Caco-2 (cell line): ENCODE results near the gene FLT4. TPM values are rescaled to one million over a fixed set of nuclear protein-coding genes. Genes with fewer than 3 reads are reported as not detected.

Source experiments
- BruUV-seq: library from RNA; stranded (reverse); fragments of 400-500 nt; replicated peaks from 2 replicates; lab custom pipeline; 2021; lab: Mats Ljungman, UMichigan
- CTCF ChIA-PET: fragments of 300-600 bp; sonication (Branson Sonifier 250); formaldehyde crosslinking; loops from one replicate; lab custom pipeline; 2022; ENCODE audit warnings: antibody characterized with exemption; lab: Charles Lee
- POLR2A ChIA-PET: fragments of 300-600 bp; sonication (Branson Sonifier 250); formaldehyde crosslinking; loops from one replicate; lab custom pipeline; 2022; ENCODE audit warnings: antibody characterized with exemption; lab: Charles Lee
- DNase-seq, 2 experiments: peaks; one replicate each; pipeline versions ENCODE4 v3.0.0 to v3.0.0-alpha.2; 2020 to 2022
- H3K27me3 ChIP-seq: replicated peaks from 2 replicates; pipeline ENCODE4 v1.6.0; 2011; ENCODE audit warnings: low read length; ENCODE audit not compliant: control insufficient read depth, insufficient read depth
- H3K36me3 ChIP-seq: 2 replicates; pipeline ENCODE4 v1.5.1; 2011; ENCODE audit warnings: low read length; ENCODE audit not compliant: control insufficient read depth, insufficient read depth
- H3K4me1 ChIP-seq: fragments of 250-450 bp; sonication (Bioruptor Pico); 2 replicates; pipeline ENCODE4 v1.5.1; 2020; ENCODE audit warnings: mild to moderate bottlenecking
- H3K4me3 ChIP-seq: 2 replicates; pipeline ENCODE4 v1.5.1; 2011; ENCODE audit warnings: low read depth, mild to moderate bottlenecking, control low read depth, low read length
- H3K9me3 ChIP-seq: fragments of 250-450 bp; sonication (Bioruptor Pico); 2 replicates; pipeline ENCODE4 v1.5.1; 2020; ENCODE audit warnings: mild to moderate bottlenecking, moderate library complexity
- H3K27ac Mint-ChIP-seq: one replicate; pipeline ENCODE4 v1.8.0; 2022; ENCODE audit warnings: mixed read lengths; ENCODE audit not compliant: unreplicated experiment
- H3K27me3 Mint-ChIP-seq: one replicate; pipeline ENCODE4 v1.8.0; 2022; ENCODE audit warnings: mixed read lengths; ENCODE audit not compliant: insufficient read depth, unreplicated experiment
- H3K36me3 Mint-ChIP-seq: one replicate; pipeline ENCODE4 v1.8.0; 2022; ENCODE audit warnings: mild to moderate bottlenecking, mixed read lengths; ENCODE audit not compliant: insufficient read depth, unreplicated experiment
- H3K4me1 Mint-ChIP-seq: one replicate; pipeline ENCODE4 v1.8.0; 2022; ENCODE audit warnings: low read depth, mixed read lengths; ENCODE audit not compliant: unreplicated experiment
- H3K4me3 Mint-ChIP-seq: one replicate; pipeline ENCODE4 v1.8.0; 2022; ENCODE audit warnings: mild to moderate bottlenecking, moderate library complexity, mixed read lengths; ENCODE audit not compliant: unreplicated experiment
- H3K9me3 Mint-ChIP-seq: one replicate; pipeline ENCODE4 v1.8.0; 2022; ENCODE audit warnings: mixed read lengths; ENCODE audit not compliant: unreplicated experiment
- intact Hi-C: fragments of 100-400 bp; cut with micrococcal nuclease; formaldehyde crosslinking; loops from one replicate; pipeline ENCODE4 v1.10.0; 2022; ENCODE audit not compliant: unreplicated experiment
- total RNA-seq: library from RNA; stranded (reverse); gene quantifications from 2 replicates; pipeline ENCODE4 v1.2.3, GENCODE V29; 2022
- TF ChIP-seq, protein P1 (sequence below), 2 experiments: fragments of 200-600 bp in 1 of 2; IDR thresholded peaks; 1 replicate in 1 of 2; 2 replicates in 1 of 2; pipeline versions ENCODE4 v1.5.1 to v1.8.0; 2011 to 2022; ENCODE audit warnings: antibody characterized with exemption in 1 of 2, control low read depth in 1 of 2, inconsistent platforms in 1 of 2, low read depth in 1 of 2, low read length in 1 of 2, mild to moderate bottlenecking in 1 of 2, moderate library complexity in 1 of 2; ENCODE audit not compliant: insufficient read depth in 1 of 2, severe bottlenecking in 1 of 2, unreplicated experiment in 1 of 2

The FLT4 gene
- total RNA-seq, 1 experiment from 2014 or later, result not detected

DNA sequence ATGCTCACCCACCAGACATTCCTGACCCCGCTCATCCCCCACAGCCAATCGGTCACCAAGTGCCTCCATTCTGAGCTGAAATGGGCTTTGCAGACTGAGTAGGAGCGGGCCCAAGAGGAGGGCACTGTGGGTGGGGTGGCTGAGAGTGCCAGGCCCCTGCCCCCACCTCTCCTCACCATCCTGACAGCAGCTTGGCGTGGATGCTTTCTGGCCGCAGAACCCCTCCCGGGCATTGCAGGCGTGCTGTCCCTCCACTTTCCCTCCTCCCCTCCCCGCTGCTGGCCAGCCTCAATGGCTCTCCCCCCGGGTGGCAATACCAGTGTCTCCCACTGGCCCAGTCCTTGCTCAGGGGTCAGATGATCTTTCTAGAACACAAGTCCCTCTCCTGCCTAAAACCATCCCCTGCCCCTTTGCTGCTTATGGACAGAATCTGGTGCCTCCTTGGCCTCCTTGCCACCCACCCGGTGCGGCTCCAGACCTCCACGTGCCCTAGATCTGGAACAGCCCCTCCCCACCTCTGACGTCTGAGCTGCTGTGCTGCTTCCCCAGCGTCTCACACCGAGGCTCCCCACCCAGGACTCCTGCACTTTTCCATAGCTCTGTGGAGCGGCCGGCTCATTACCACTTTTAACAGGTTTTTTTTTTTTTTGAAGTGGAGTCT lies 6.1 kb downstream of the FLT4 start:
- BruUV-seq, result no TSS peak
- Histone ChIP-seq H3K4me1 (no peaks in the 10 kb centered on the region), H3K4me3 (no peak overlapping the region), H3K9me3 (no peaks in the 10 kb centered on the region), H3K36me3 (no peaks in the 10 kb centered on the region), H3K27me3 (no peaks in the 10 kb centered on the region; the same call in 1 of the 2 replicates)
- Mint-ChIP-seq H3K27me3 (peaks cover 18% of the 10 kb centered on the region), H3K27ac (no peak overlapping the region), H3K4me3 (no peak overlapping the region), H3K36me3 (no peaks in the 10 kb centered on the region), H3K9me3 (no peaks in the 10 kb centered on the region), H3K4me1 (no peaks in the 10 kb centered on the region)
- intact Hi-C loops, result no loop called here
- TF ChIP-seq, protein P1, sequence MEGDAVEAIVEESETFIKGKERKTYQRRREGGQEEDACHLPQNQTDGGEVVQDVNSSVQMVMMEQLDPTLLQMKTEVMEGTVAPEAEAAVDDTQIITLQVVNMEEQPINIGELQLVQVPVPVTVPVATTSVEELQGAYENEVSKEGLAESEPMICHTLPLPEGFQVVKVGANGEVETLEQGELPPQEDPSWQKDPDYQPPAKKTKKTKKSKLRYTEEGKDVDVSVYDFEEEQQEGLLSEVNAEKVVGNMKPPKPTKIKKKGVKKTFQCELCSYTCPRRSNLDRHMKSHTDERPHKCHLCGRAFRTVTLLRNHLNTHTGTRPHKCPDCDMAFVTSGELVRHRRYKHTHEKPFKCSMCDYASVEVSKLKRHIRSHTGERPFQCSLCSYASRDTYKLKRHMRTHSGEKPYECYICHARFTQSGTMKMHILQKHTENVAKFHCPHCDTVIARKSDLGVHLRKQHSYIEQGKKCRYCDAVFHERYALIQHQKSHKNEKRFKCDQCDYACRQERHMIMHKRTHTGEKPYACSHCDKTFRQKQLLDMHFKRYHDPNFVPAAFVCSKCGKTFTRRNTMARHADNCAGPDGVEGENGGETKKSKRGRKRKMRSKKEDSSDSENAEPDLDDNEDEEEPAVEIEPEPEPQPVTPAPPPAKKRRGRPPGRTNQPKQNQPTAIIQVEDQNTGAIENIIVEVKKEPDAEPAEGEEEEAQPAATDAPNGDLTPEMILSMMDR (IDR thresholded peaks at IDR 0.05; ENCODE audit: insufficient read depth in 1 of 2, low read depth in 1 of 2, low read length in 1 of 2, severe bottlenecking in 1 of 2, unreplicated experiment in 1 of 2), result no peak
- ChIA-PET POLR2A (no interaction called here), CTCF (no interaction called here)
- peak in 1 of 2 experiments; percentile 17 for DNase-seq

- H3K9me3 Mint-ChIP-seq, result no peaks in the 10 kb centered on the region
- H3K27me3 ChIP-seq, result no peaks in the 10 kb centered on the region; the same call in 1 of the 2 replicates
- CTCF ChIA-PET, result no interaction called here
Measured at GRCh38 chr5:180642779-180643178, 6.6 kb downstream of the FLT4 start.

GRCh38 chr5:180642181-180642775 lies 7.1 kb downstream of the FLT4 start:
- no peaks in the 10 kb centered on the region for H3K4me1 ChIP-seq
- no peaks in the 10 kb centered on the region for H3K9me3 ChIP-seq
- Mint-ChIP-seq H3K36me3 (no peaks in the 10 kb centered on the region), H3K27ac (no peak overlapping the region), H3K9me3 (no peaks in the 10 kb centered on the region), H3K4me3 (no peak overlapping the region), H3K4me1 (no peaks in the 10 kb centered on the region), H3K27me3 (peaks cover 22% of the 10 kb centered on the region)
- peak in 1 of 2 experiments; percentile 13 for DNase-seq
- POLR2A ChIA-PET, result no interaction called here
- CTCF ChIA-PET, result no interaction called here
- no peaks in the 10 kb centered on the region for H3K36me3 ChIP-seq
- intact Hi-C loops, result no loop called here
- H3K4me3 ChIP-seq, result no peak overlapping the region
- H3K27me3 ChIP-seq, result no peaks in the 10 kb centered on the region; the same call in 1 of the 2 replicates
- BruUV-seq, result no TSS peak
- TF ChIP-seq, protein P1 (IDR thresholded peaks at IDR 0.05; ENCODE audit: insufficient read depth in 1 of 2, low read depth in 1 of 2, low read length in 1 of 2, severe bottlenecking in 1 of 2, unreplicated experiment in 1 of 2), result no peak

More at GRCh38 chr5:180642779-180643178, 6.6 kb downstream of the FLT4 start:
- Histone ChIP-seq H3K9me3 (no peaks in the 10 kb centered on the region), H3K4me1 (no peaks in the 10 kb centered on the region), H3K36me3 (no peaks in the 10 kb centered on the region), H3K4me3 (no peak overlapping the region)
- H3K27me3 Mint-ChIP-seq, result peaks cover 19% of the 10 kb centered on the region
- TF ChIP-seq, protein P1 (IDR thresholded peaks at IDR 0.05; ENCODE audit: insufficient read depth in 1 of 2, low read depth in 1 of 2, low read length in 1 of 2, severe bottlenecking in 1 of 2, unreplicated experiment in 1 of 2), result no peak
- intact Hi-C loops, result no loop called here
- POLR2A ChIA-PET, result no interaction called here
- no peaks in the 10 kb centered on the region for H3K36me3 Mint-ChIP-seq
- no peak for DNase-seq
- BruUV-seq, result no TSS peak
- no peak overlapping the region for H3K4me3 Mint-ChIP-seq
- no peaks in the 10 kb centered on the region for H3K4me1 Mint-ChIP-seq
- H3K27ac Mint-ChIP-seq, result no peak overlapping the region
